Activated CD8-positive, alpha-beta memory T cell treated with anti-CD3 and anti-CD28 coated beads, Interleukin-2, amount 10 ng/mL, durations not matched to agents 7 days and 5 days (primary cell): Measurements from ENCODE around the gene KIF20B. TPM values are rescaled to one million over a fixed set of nuclear protein-coding genes. Genes with fewer than 3 reads are reported as not detected.
A peak's percentile ranks its signal among the peaks of the same experiment; 100 is the strongest.
"Not testable (repeated sequence)": the region's sequence is repeated elsewhere in the genome, so short reads cannot be mapped to it uniquely, and the experiment has no call there.

Source experiments
- ATAC-seq: fragments of 150-1000 bp; cut with Tn5 transposase; one replicate; pipeline ENCODE4 v1.10.0; 2021; ENCODE audit warnings: moderate library complexity
- CTCF ChIA-PET: fragments of 350-600 bp; sonication (Branson Sonifier 250); formaldehyde crosslinking; loops from one replicate; lab custom pipeline; 2021; ENCODE audit warnings: antibody characterized with exemption; lab: Charles Lee
- DNase-seq: peaks from one replicate; pipeline ENCODE4 v3.0.0-alpha.2; 2020
- H3K27ac Mint-ChIP-seq: one replicate; pipeline ENCODE4 v1.8.0; 2021; ENCODE audit warnings: mild to moderate bottlenecking, mixed read lengths
- H3K27me3 Mint-ChIP-seq: one replicate; pipeline ENCODE4 v1.8.0; 2021; ENCODE audit warnings: mixed read lengths
- H3K36me3 Mint-ChIP-seq: one replicate; pipeline ENCODE4 v1.8.0; 2021; ENCODE audit warnings: mild to moderate bottlenecking, mixed read lengths
- H3K4me1 Mint-ChIP-seq: one replicate; pipeline ENCODE4 v1.8.0; 2021; ENCODE audit warnings: mixed read lengths
- H3K4me3 Mint-ChIP-seq: one replicate; pipeline ENCODE4 v1.8.0; 2021; ENCODE audit warnings: mild to moderate bottlenecking, moderate library complexity, mixed read lengths
- H3K9me3 Mint-ChIP-seq: one replicate; pipeline ENCODE4 v1.8.0; 2022; ENCODE audit warnings: low read depth, mixed read lengths
- total RNA-seq, 2 experiments: library from RNA; stranded (reverse); gene quantifications; one replicate each; pipeline ENCODE4 v1.2.3, GENCODE V29; 2021

Gene KIF20B
- total RNA-seq, 2 experiments from 2014 or later: 87.5 to 92.8 TPM

- H3K9me3 Mint-ChIP-seq, CTCF ChIA-PET, H3K4me3 Mint-ChIP-seq, DNase-seq, H3K4me1 Mint-ChIP-seq, ATAC-seq, H3K27ac Mint-ChIP-seq, H3K27me3 Mint-ChIP-seq: not testable (repeated sequence)
- H3K36me3 Mint-ChIP-seq: peaks cover 70% of the 10 kb centered on the region
Measured at GRCh38 chr10:89763671-89764070, 62.3 kb downstream of the KIF20B start.

- H3K36me3 Mint-ChIP-seq: peaks cover 68% of the 10 kb centered on the region
- no peaks in the 10 kb centered on the region for H3K27me3 Mint-ChIP-seq
- DNase-seq (no peak), ATAC-seq (no peak)
- no peak overlapping the region for H3K4me3 Mint-ChIP-seq
- CTCF ChIA-PET: interaction anchor here (1.1 kb wide), 1 partner anchor 31 kb away, joined by 3 read pairs; no protein-coding TSS in a partner anchor
- H3K27ac Mint-ChIP-seq: no peak overlapping the region
- no peaks in the 10 kb centered on the region for H3K9me3 Mint-ChIP-seq
- peaks cover 10% of the 10 kb centered on the region for H3K4me1 Mint-ChIP-seq
Measured at GRCh38 chr10:89771684-89772083, 70.3 kb downstream of the KIF20B start.

- CTCF ChIA-PET: no interaction called here
- H3K27me3 Mint-ChIP-seq: no peaks in the 10 kb centered on the region
- ATAC-seq (no peak), DNase-seq (no peak)
- peaks cover 10% of the 10 kb centered on the region for H3K4me1 Mint-ChIP-seq
- peaks cover 76% of the 10 kb centered on the region for H3K36me3 Mint-ChIP-seq
- H3K27ac Mint-ChIP-seq: no peak overlapping the region
- H3K9me3 Mint-ChIP-seq: no peaks in the 10 kb centered on the region
- no peak overlapping the region for H3K4me3 Mint-ChIP-seq
Measured at GRCh38 chr10:89773081-89773480, 71.7 kb downstream of the KIF20B start.

- Mint-ChIP-seq H3K4me3 (no peak overlapping the region), H3K9me3 (no peaks in the 10 kb centered on the region), H3K27me3 (no peaks in the 10 kb centered on the region), H3K4me1 (peaks cover 2% of the 10 kb centered on the region), H3K36me3 (peaks cover 74% of the 10 kb centered on the region), H3K27ac (no peak overlapping the region)
- ATAC-seq (no peak), DNase-seq (no peak)
- CTCF ChIA-PET: no interaction called here
Measured at GRCh38 chr10:89776665-89777064, 75.3 kb downstream of the KIF20B start.

- Mint-ChIP-seq H3K27me3 (no peaks in the 10 kb centered on the region), H3K27ac (no peak overlapping the region), H3K4me3 (no peak overlapping the region), H3K9me3 (no peaks in the 10 kb centered on the region), H3K36me3 (peaks cover 33% of the 10 kb centered on the region), H3K4me1 (no peaks in the 10 kb centered on the region)
- DNase-seq (no peak), ATAC-seq (no peak)
- CTCF ChIA-PET: no interaction called here
Measured at GRCh38 chr10:89782470-89782869, 81.1 kb downstream of the KIF20B start.

- ATAC-seq (no peak), DNase-seq (no peak)
- no peak overlapping the region for H3K27ac Mint-ChIP-seq
- peaks cover 24% of the 10 kb centered on the region for H3K36me3 Mint-ChIP-seq
- no peaks in the 10 kb centered on the region for H3K4me1 Mint-ChIP-seq
- no peak overlapping the region for H3K4me3 Mint-ChIP-seq
- H3K27me3 Mint-ChIP-seq: no peaks in the 10 kb centered on the region
- H3K9me3 Mint-ChIP-seq: no peaks in the 10 kb centered on the region
- CTCF ChIA-PET: no interaction called here
Measured at GRCh38 chr10:89783406-89783805, 82.0 kb downstream of the KIF20B start.

- peak overlapping the region; percentile 10 for H3K27ac Mint-ChIP-seq
- H3K36me3 Mint-ChIP-seq: peaks cover 13% of the 10 kb centered on the region
- H3K4me1 Mint-ChIP-seq: peaks cover 6% of the 10 kb centered on the region
- no peaks in the 10 kb centered on the region for H3K9me3 Mint-ChIP-seq
- DNase-seq (no peak), ATAC-seq (no peak)
- CTCF ChIA-PET: no interaction called here
- H3K27me3 Mint-ChIP-seq: peaks cover 6% of the 10 kb centered on the region
- H3K4me3 Mint-ChIP-seq: no peak overlapping the region
Measured at GRCh38 chr10:89785095-89785494, 83.7 kb downstream of the KIF20B start.

GRCh38 chr10:89789188-89789877 is 87.9 kb downstream of the KIF20B start:
- Mint-ChIP-seq H3K4me3 (no peak overlapping the region), H3K9me3 (no peaks in the 10 kb centered on the region), H3K27ac (no peak overlapping the region), H3K36me3 (no peaks in the 10 kb centered on the region), H3K4me1 (peaks cover 6% of the 10 kb centered on the region), H3K27me3 (peaks cover 9% of the 10 kb centered on the region)
- CTCF ChIA-PET: no interaction called here
- DNase-seq (no peak), ATAC-seq (peak; percentile 16)

GRCh38 chr10:89792187-89792586 is 90.8 kb downstream of the KIF20B start:
- H3K27me3 Mint-ChIP-seq: peaks cover 9% of the 10 kb centered on the region
- CTCF ChIA-PET: no interaction called here
- H3K27ac Mint-ChIP-seq: no peak overlapping the region
- H3K36me3 Mint-ChIP-seq: no peaks in the 10 kb centered on the region
- H3K4me3 Mint-ChIP-seq: no peak overlapping the region
- DNase-seq (no peak), ATAC-seq (no peak)
- H3K9me3 Mint-ChIP-seq: no peaks in the 10 kb centered on the region
- H3K4me1 Mint-ChIP-seq: peaks cover 6% of the 10 kb centered on the region

GRCh38 chr10:89793649-89794254 is 92.4 kb downstream of the KIF20B start:
- no peaks in the 10 kb centered on the region for H3K9me3 Mint-ChIP-seq

GRCh38 chr10:89795840-89796239 is 94.5 kb downstream of the KIF20B start:
- Mint-ChIP-seq H3K27ac (no peak overlapping the region), H3K9me3 (no peaks in the 10 kb centered on the region), H3K27me3 (peaks cover 12% of the 10 kb centered on the region), H3K4me3 (no peak overlapping the region), H3K4me1 (peaks cover 6% of the 10 kb centered on the region), H3K36me3 (no peaks in the 10 kb centered on the region)
- CTCF ChIA-PET: interaction anchor here (0.8 to 1.2 kb wide), 2 partner anchors 41 to 124 kb away, joined by 3 to 4 read pairs; no protein-coding TSS in a partner anchor
- DNase-seq (no peak), ATAC-seq (no peak)

More at GRCh38 chr10:89793649-89794254, 92.4 kb downstream of the KIF20B start:
- H3K27ac Mint-ChIP-seq: no peak overlapping the region
- no peak for DNase-seq
- no peaks in the 10 kb centered on the region for H3K36me3 Mint-ChIP-seq
- H3K4me1 Mint-ChIP-seq: peaks cover 12% of the 10 kb centered on the region
- CTCF ChIA-PET: interaction anchor here (1.0 to 1.2 kb wide), 2 partner anchors 10 to 15 kb away, joined by 3 read pairs; no protein-coding TSS in a partner anchor
- H3K4me3 Mint-ChIP-seq: no peak overlapping the region
- peaks cover 8% of the 10 kb centered on the region for H3K27me3 Mint-ChIP-seq
- ATAC-seq: no peak

GRCh38 chr10:89798092-89798491 is 96.7 kb downstream of the KIF20B start:
- no peaks in the 10 kb centered on the region for H3K9me3 Mint-ChIP-seq
- peaks cover 6% of the 10 kb centered on the region for H3K4me1 Mint-ChIP-seq
- ATAC-seq (peak; percentile 33), DNase-seq (no peak)
- no peak overlapping the region for H3K27ac Mint-ChIP-seq
- peaks cover 15% of the 10 kb centered on the region for H3K27me3 Mint-ChIP-seq
- CTCF ChIA-PET: no interaction called here
- no peaks in the 10 kb centered on the region for H3K36me3 Mint-ChIP-seq
- no peak overlapping the region for H3K4me3 Mint-ChIP-seq

- H3K27ac Mint-ChIP-seq: no peak overlapping the region
Measured at GRCh38 chr10:89799573-89799972, 98.2 kb downstream of the KIF20B start.

GRCh38 chr10:89805599-89806013 is 104.2 kb downstream of the KIF20B start:
- no peaks in the 10 kb centered on the region for H3K36me3 Mint-ChIP-seq
- H3K4me1 Mint-ChIP-seq: peaks cover 15% of the 10 kb centered on the region
- no peaks in the 10 kb centered on the region for H3K9me3 Mint-ChIP-seq
- no peak overlapping the region for H3K4me3 Mint-ChIP-seq
- CTCF ChIA-PET: no interaction called here
- H3K27me3 Mint-ChIP-seq: peaks cover 24% of the 10 kb centered on the region
- no peak overlapping the region for H3K27ac Mint-ChIP-seq
- ATAC-seq (peak; percentile 89), DNase-seq (peak; percentile 54)

More at GRCh38 chr10:89799573-89799972, 98.2 kb downstream of the KIF20B start:
- ATAC-seq (no peak), DNase-seq (no peak)
- Mint-ChIP-seq H3K9me3 (no peaks in the 10 kb centered on the region), H3K4me1 (peaks cover 6% of the 10 kb centered on the region), H3K27me3 (peaks cover 15% of the 10 kb centered on the region), H3K4me3 (no peak overlapping the region), H3K36me3 (no peaks in the 10 kb centered on the region)
- CTCF ChIA-PET: no interaction called here
